ENCODE measurements around the gene YBX3.

GRCh38 chr12:10753059-10753458 is 29.9 kb upstream of the YBX3 start:
- TF ChIP-seq RAD21 (IDR thresholded peaks at IDR 0.05; ENCODE audit: low read depth) (no peak), NFIC (IDR thresholded peaks at IDR 0.05) (no peak), REST (IDR thresholded peaks at IDR 0.05; ENCODE audit: low read depth) (no peak), CEBPB (IDR thresholded peaks at IDR 0.05) (no peak), TEAD4 (IDR thresholded peaks at IDR 0.05) (no peak), MAX (IDR thresholded peaks at IDR 0.05) (no peak), EGR1 (IDR thresholded peaks at IDR 0.05) (no peak), YY1 (IDR thresholded peaks at IDR 0.05; ENCODE audit: low read depth) (no peak), TAF1 (IDR thresholded peaks at IDR 0.05; ENCODE audit: low read depth) (no peak), EP300 (IDR thresholded peaks at IDR 0.05; ENCODE audit: borderline replicate concordance) (no peak), ZBTB7A (IDR thresholded peaks at IDR 0.05; ENCODE audit: low read depth) (no peak)
